ENCODE measurements around the gene IL17RA. TPM values are rescaled to one million over a fixed set of nuclear protein-coding genes. Genes with fewer than 3 reads are reported as not detected.

IL17RA gene
- total and polyA plus RNA-seq, 4 donors: 3.1 to 9.0 (median 4.4) TPM

DNA sequence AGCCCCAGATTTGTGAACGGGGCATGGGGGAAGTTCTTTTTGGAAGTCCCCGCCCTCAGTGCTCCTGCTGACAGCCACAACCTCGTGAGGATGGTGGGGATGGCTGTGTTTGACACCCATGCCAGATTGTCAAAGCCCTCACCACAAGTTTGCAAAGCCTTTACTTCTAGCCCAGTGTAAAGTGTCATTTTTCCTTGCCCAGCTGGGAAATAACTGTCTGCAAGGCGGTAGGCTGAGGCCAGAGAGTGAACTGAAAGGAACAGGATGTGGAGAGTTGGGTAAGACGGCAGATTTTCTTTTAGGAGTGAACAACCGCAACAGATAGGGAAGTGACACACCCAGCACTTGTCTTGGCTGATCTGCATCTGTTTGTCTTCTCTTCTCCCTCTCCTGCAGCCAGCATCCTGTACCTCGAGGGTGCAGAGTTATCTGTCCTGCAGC lies 13.6 kb downstream of the IL17RA start:
- WGBS: 75% methylated on average over 7 of the region's 7 CpGs
- Histone ChIP-seq H3K27ac (ENCODE audit: low read depth in 1 of 2, low read length in 2 of 2) (no peak overlapping the region), H3K27me3 (ENCODE audit: control insufficient read depth in 4 of 4, insufficient read depth in 4 of 4, low read length in 3 of 4) (no peaks in the 10 kb centered on the region), H3K9me3 (ENCODE audit: control insufficient read depth in 4 of 4, low read length in 3 of 4) (no peaks in the 10 kb centered on the region), H3K4me3 (ENCODE audit: low read depth in 1 of 3, low read length in 3 of 3) (no peak overlapping the region), H3K9ac (ENCODE audit: low read depth in 1 of 2, low read length in 2 of 2) (no peak overlapping the region), H3K36me3 (ENCODE audit: control insufficient read depth in 4 of 4, insufficient read depth in 3 of 4, low read depth in 1 of 4, low read length in 3 of 4) (peaks cover 15 to 51% (median 36%) of the 10 kb centered on the region in 4 donors), H3K4me1 (ENCODE audit: control insufficient read depth in 4 of 4, insufficient read depth in 4 of 4, low read length in 3 of 4) (peaks cover 0 to 3% (median 0%) of the 10 kb centered on the region in 4 donors)
- no peak for DNase-seq (ENCODE audit: low spot score)
- TF ChIP-seq EGR1 (IDR thresholded peaks at IDR 0.05; ENCODE audit: low read depth in 2 of 2) (no peak), TAF1 (conservative IDR thresholded peaks at IDR 0.05) (no peak), RAD21 (IDR thresholded peaks at IDR 0.05) (no peak), HNF4A (conservative IDR thresholded peaks at IDR 0.05) (no peak), NR2F2 (IDR thresholded peaks at IDR 0.05) (no peak), FOXA1 (IDR thresholded peaks at IDR 0.05) (no peak), SP1 (IDR thresholded peaks at IDR 0.05) (no peak)
- TF ChIP-seq, protein P1, sequence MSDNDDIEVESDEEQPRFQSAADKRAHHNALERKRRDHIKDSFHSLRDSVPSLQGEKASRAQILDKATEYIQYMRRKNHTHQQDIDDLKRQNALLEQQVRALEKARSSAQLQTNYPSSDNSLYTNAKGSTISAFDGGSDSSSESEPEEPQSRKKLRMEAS (IDR thresholded peaks at IDR 0.05): no peak
- TF ChIP-seq, protein P2, sequence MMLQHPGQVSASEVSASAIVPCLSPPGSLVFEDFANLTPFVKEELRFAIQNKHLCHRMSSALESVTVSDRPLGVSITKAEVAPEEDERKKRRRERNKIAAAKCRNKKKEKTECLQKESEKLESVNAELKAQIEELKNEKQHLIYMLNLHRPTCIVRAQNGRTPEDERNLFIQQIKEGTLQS (IDR thresholded peaks at IDR 0.05): no peak

DNA sequence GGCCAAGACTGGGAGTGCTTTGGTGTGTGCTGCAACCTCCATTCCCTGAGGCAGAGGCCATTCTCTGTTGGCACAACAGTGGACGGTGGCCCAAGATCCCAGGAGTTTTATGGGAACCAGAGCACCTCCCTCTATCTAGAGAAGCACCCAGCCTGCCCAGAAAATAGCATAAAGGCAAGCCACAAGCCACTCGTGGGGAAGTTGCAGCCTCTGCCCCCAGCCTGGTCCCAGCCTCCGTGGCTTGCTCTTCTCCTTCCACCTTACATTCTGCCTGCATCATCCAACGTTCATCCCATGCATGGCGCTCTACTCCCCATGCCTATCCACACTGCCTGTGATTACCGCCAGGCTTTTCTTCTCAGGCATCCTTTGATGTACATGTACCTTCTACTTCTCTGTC lies 15.8 kb downstream of the IL17RA start:
- TF ChIP-seq JUND (IDR thresholded peaks at IDR 0.05) (no peak), TAF1 (conservative IDR thresholded peaks at IDR 0.05) (no peak), GABPA (IDR thresholded peaks at IDR 0.05 in 1 of 2, conservative IDR thresholded peaks at IDR 0.05 in 1 of 2) (no peak), SP1 (IDR thresholded peaks at IDR 0.05) (no peak)
- TF ChIP-seq, protein P1 (IDR thresholded peaks at IDR 0.05): no peak
- peaks cover 18 to 65% (median 46%) of the 10 kb centered on the region in 4 donors for H3K36me3 ChIP-seq (ENCODE audit: control insufficient read depth in 4 of 4, insufficient read depth in 3 of 4, low read depth in 1 of 4, low read length in 3 of 4)
- H3K27ac ChIP-seq (ENCODE audit: low read depth in 1 of 2, low read length in 2 of 2): no peak overlapping the region
- no peaks in the 10 kb centered on the region for H3K4me1 ChIP-seq (ENCODE audit: control insufficient read depth in 4 of 4, insufficient read depth in 4 of 4, low read length in 3 of 4)
- no peaks in the 10 kb centered on the region for H3K9me3 ChIP-seq (ENCODE audit: control insufficient read depth in 4 of 4, low read length in 3 of 4)
- 82% methylated on average over 6 of the region's 6 CpGs for WGBS
- no peaks in the 10 kb centered on the region for H3K27me3 ChIP-seq (ENCODE audit: control insufficient read depth in 4 of 4, insufficient read depth in 4 of 4, low read length in 3 of 4)
- no peak for DNase-seq (ENCODE audit: low spot score)
- no peak overlapping the region for H3K9ac ChIP-seq (ENCODE audit: low read depth in 1 of 2, low read length in 2 of 2)
- H3K4me3 ChIP-seq (ENCODE audit: low read depth in 1 of 3, low read length in 3 of 3): no peak overlapping the region

DNA sequence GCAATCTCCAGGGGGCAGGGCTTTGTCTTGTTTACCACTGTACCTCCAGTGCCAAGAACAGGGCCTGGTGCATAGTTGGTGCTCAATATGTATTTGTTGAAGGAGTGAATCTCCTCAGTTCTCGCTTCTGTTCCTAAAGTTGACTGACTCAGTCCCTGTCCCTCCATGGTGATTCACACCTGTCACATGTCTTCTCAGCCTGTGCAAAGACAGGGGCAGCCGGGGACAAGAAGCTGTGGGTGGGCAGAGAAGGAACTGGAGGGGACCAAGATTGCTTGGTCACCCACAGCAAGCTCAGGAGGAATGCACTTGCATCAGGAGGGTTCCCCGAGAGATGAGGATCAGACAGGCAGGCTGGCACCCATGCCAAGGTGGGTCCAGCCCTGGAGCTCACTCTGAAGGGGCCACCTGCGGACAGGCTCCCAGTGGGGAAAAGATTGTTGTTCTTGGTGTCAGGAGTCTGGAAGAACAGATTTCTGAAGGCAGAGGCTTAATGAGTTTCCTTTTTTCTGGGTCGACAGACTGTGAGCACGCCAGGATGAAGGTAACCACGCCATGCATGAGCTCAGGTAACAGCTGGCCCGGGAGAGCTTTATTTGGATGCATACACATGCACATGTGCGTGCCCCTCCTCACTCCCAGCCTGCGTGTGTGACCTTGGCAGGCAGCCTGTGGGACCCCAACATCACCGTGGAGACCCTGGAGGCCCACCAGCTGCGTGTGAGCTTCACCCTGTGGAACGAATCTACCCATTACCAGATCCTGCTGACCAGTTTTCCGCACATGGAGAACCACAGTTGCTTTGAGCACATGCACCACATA lies 16.9 kb downstream of the IL17RA start:
- TF ChIP-seq, protein P3, sequence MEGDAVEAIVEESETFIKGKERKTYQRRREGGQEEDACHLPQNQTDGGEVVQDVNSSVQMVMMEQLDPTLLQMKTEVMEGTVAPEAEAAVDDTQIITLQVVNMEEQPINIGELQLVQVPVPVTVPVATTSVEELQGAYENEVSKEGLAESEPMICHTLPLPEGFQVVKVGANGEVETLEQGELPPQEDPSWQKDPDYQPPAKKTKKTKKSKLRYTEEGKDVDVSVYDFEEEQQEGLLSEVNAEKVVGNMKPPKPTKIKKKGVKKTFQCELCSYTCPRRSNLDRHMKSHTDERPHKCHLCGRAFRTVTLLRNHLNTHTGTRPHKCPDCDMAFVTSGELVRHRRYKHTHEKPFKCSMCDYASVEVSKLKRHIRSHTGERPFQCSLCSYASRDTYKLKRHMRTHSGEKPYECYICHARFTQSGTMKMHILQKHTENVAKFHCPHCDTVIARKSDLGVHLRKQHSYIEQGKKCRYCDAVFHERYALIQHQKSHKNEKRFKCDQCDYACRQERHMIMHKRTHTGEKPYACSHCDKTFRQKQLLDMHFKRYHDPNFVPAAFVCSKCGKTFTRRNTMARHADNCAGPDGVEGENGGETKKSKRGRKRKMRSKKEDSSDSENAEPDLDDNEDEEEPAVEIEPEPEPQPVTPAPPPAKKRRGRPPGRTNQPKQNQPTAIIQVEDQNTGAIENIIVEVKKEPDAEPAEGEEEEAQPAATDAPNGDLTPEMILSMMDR (IDR thresholded peaks at IDR 0.05; ENCODE audit: low read depth, low read length, missing input control): no peak
- TF ChIP-seq GABPA (IDR thresholded peaks at IDR 0.05 in 1 of 2, conservative IDR thresholded peaks at IDR 0.05 in 1 of 2) (no peak), RXRA (IDR thresholded peaks at IDR 0.05) (no peak), HNF4G (IDR thresholded peaks at IDR 0.05) (no peak), SP1 (IDR thresholded peaks at IDR 0.05) (no peak)
- WGBS: 94% methylated on average over 14 of the region's 14 CpGs
- Histone ChIP-seq H3K4me1 (ENCODE audit: control insufficient read depth in 4 of 4, insufficient read depth in 4 of 4, low read length in 3 of 4) (no peaks in the 10 kb centered on the region), H3K9ac (ENCODE audit: low read depth in 1 of 2, low read length in 2 of 2) (no peak overlapping the region), H3K9me3 (ENCODE audit: control insufficient read depth in 4 of 4, low read length in 3 of 4) (no peaks in the 10 kb centered on the region), H3K27ac (ENCODE audit: low read depth in 1 of 2, low read length in 2 of 2) (no peak overlapping the region), H3K4me3 (ENCODE audit: low read depth in 1 of 3, low read length in 3 of 3) (no peak overlapping the region), H3K36me3 (ENCODE audit: control insufficient read depth in 4 of 4, insufficient read depth in 3 of 4, low read depth in 1 of 4, low read length in 3 of 4) (peaks cover 18 to 71% (median 51%) of the 10 kb centered on the region in 4 donors), H3K27me3 (ENCODE audit: control insufficient read depth in 4 of 4, insufficient read depth in 4 of 4, low read length in 3 of 4) (no peaks in the 10 kb centered on the region)
- DNase-seq (ENCODE audit: low spot score): no peak
